Stimulated activated CD4-positive, alpha-beta T cell treated with anti-CD3 and anti-CD28 coated beads, Interleukin-15, amount 100 ng/mL, for 1 hour (primary cell): ENCODE data around the gene RPTOR.
A peak's percentile ranks its signal among the peaks of the same experiment; 100 is the strongest.

ENCODE experiments used
- DNase-seq, 2 donors: peaks; one replicate each; pipeline ENCODE4 v3.0.0-alpha.2; 2020; ENCODE audit warnings: low read depth in 1 of 2, low spot score in 1 of 2

The RPTOR gene

DNA sequence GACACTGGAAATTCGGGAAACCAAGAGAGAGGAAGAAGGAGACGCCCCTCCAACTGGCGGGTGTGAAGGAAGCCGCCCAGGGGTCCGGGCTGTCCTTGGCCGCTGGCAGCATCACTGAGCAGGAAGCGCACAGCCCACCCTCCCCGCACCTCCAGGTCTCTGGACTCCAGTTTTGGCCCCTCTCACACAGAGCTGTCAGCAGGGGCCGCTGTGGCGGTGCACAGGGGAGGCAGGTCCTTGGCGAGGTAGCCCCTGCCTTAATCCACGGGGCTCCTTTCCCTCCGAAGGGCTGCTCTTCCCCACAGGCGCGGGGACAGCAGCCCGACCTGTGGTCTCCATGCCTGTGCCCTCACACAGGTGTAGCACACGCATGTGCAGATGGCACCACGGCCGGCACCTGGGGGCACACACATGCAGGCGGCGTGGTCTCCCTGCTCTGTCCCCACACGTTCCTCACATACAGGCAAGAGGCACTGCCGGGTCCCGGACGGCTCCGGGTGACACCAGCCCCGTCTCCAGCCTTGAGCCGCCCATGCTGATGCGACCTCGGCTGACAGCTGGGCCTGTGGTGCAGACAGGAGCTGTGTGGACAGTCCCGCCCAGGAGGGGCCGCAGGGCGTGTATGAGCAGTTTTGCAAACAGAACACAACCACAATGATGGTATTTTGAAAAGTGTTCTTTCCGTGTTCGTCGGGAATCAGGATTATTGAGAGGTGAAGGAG is 420.4 kb downstream of the RPTOR start:
- DNase-seq: no peak

DNA sequence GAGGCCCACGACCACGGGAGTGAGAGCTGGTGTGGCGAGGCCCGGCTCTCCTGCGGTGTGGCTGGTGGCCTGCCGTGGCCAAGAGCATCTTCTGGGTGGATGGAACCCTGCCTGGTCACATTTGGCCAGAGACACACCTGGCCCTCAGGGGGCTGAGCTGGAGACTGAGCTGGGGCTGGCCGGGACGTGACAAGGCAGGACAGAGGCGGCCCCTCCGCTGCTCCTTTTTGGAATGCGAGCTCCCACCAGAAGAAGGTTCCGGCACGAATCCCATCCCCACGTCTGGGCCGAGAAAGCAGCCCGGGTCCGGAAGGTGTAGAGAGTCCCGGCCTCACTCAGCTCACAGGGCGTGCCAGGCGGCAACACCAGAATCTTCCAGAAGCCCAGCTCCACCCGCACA is 421.0 kb downstream of the RPTOR start:
- DNase-seq: no peak

DNA sequence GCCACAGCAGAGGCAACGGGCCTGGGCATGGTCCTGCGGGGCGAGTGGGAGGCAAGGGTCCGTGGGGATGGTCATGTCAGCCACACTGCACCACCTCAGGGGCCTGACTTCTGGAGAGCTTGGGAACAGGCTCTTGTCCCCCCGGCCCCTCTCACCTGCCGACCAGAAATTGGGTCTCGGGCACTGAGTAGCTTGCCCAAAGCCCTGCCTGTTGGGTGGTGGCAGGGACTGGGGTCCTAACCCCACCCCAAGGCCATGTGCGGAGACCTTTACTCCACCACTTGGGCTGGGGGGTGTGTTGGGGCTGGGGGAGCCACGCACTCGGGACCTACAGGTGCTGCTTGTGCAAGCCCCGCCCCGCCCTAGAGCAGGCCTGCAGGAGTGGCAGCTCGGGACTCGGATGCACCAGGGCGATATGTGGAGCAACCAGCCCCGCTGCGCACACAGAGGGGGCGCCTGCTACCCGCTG is 422.8 kb downstream of the RPTOR start:
- no peak for DNase-seq

DNA sequence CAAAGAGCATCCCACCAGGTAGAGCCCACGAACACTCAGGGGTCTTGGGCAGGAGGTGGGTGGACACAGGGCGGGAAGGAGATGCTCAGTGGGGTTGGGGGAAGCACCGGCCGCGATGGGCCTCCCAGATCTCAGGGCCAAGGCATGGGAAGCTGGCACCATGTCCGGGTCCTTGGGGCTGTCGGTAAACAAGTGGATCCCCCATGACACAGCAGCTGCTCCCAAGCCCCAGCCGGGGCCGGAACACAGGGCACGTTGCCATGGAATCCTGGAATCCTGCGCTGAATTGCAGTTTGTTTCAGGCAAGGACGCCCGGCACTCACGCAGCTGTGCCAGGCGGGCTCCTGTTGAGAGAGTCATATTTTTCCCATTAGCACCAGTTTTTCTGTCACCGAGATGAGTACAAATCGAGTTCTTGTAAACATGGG is 424.0 kb downstream of the RPTOR start:
- no peak for DNase-seq

DNA sequence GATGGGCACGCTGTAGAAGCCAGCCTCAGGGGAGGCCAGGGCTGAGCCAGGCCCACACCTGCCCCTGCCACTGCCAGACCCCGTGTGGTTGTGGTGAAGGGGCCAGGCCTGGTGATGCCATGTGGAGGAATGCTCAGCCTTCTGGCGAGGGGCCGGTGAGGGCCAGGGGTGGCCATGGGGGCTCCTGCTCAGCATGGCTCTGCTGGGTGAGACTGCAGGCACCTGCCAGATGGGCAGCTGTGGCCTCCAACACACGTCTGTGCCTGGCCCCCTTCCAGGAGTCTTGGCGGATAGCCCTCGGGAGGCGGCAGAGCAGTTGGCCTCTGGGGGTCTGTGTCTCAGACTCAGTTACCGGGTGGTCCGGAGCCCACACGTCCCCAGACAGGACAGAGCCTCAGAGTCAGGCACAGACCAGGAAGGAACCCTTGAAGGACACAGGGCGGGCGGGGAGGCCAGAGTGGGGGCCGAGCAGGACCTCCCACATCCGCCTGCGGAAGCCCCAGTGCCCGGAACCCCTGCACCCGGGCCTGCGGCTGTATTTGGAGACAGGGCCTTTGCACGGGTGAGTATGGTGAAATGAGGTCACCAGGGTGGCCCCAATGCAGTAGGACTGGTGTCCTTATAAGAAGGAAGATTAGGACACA is 424.5 kb downstream of the RPTOR start:
- DNase-seq: no peak

DNA sequence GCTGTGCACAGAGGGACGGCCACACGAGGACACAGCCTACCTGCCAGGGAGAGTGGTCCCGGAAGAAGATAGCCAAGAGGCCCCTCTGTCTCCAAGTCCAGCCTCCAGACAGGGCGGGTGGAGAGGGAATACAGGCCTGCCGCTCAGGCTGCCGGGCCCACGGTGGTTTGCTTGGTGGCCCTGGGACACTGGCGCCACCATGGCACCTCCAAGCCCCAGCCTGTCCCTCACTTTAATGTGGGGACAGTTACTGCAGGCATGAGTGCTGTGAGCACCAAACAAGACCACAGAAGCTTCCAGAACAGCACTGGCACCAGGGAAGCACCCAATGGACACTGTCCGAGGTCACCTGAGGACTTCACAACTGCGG is 425.0 kb downstream of the RPTOR start:
- no peak for DNase-seq

DNA sequence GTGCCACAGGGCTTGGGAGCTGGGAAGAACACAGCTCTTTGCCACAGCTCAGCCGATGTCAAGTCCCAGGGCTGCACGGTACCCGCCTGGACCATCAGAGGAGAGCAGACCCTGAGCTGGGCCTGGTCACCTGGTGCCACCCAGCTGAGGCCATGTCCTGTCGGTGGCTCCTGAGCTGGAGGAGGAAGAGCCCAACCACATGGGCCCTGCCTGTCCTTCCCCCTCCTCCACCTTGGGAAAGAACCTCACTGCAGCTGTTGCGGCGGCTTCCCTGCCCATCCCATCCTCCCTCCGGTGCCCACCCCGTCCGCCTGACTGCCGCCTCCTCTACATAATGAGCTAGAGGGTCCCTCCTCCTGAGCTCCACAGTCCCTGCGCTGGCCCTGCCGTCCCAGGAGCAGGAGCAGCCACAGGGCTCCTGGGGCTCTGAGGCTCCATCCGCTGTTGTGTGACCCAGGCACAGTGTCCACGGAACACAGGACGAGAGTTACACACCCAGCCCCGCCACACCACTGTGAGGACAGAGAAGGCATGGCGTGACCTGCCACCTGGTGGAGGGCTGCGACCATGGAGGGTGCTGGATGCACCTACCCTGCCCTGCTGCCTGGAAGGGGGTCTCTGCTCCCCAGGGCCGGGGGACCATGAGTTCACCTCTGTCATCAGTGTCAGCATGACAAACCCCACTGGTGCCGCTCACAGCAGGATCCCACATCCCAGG is 425.6 kb downstream of the RPTOR start:
- no peak for DNase-seq

DNA sequence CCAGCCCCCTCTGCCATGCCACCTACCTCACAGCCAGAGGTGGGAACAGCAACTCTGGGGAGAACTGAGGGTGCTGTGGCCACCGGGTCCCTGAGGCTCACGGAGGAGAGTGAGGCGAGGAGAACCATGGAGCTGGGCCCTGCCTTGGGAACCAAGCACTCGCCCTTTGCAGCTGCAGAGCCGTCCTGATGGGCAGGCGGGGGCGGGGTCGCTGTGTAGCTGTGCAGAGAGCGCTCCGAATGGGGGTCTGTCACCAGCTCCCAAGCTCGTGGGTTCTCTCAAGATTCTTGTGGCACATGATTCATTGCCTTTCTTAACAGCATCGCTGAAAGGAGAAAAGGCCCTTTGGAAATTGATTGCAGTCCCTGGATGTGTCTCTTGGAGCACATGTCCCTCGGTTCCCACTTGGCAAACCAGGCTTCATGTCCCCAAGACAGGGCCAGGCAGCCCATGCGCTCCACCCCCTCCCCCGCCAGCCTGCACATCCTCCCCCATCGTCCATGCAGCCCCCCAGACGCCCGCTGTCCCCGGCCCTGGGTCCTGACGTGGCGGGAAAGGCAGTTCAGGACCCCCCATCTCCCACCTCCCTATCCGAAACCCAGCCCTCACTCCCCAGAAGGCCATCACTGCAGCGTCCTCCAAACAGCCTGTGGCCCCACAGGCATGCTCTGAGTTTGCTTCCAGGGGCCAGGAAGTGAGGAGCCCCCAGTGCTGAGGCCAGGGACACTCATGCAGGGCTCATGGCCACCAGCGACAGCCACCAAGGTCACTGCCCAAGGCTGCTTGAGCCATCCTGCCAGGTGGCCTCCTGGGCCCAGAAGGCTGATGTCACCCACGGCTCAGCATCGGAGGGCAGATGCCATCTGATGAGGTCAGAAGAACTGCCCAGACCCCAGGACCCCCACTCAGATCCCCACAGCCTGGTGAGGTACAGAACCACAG is 426.4 kb downstream of the RPTOR start:
- DNase-seq: no peak

DNA sequence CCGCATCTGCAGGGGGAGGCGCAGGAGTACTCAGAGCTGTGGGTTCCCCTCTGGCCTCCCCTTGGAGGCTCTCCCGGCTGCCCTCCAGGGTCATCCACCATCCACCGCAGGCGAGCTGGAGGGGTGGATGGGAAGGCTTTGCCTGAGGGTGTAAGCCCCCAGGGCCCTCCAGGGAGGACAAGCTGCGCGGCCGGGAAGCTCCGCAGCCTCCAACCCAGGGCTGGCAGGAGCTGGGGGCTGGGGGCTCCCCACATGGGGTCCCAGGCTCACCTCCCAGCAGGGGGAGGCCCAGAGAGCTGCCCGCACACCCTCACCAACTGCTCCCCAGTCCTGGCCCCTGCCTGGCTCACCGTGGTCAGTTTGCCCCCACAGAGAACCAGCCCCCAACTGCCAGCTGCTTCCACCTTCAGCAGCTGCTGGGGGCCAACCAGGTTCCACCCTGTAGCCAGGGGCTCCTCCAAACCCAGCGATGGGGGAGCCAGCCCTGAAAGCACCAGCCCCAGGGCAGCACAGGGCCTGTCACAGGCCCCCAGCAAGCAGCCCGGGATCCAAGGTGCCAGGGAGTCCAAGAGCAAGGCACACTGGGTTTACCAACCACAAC is 427.2 kb downstream of the RPTOR start:
- no peak for DNase-seq

DNA sequence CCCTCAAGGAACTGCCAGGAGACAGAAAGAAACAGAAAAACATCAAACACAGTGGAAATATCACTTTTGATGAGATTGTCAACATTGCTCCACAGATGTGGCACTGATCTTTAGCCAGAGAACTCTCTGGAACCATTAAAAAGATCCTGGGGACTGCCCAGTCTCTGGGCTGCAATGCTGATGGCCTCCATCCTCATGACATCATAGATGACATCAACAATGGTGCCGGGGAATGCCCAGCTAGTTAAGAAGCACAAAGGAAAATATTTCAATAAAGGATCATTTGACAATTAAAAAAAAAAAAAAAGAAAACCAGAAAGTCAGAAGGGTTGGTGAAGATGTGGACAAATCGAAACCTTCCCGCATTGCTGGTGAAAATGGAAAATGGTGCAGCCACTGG is 432.1 kb downstream of the RPTOR start:
- DNase-seq: no peak

DNA sequence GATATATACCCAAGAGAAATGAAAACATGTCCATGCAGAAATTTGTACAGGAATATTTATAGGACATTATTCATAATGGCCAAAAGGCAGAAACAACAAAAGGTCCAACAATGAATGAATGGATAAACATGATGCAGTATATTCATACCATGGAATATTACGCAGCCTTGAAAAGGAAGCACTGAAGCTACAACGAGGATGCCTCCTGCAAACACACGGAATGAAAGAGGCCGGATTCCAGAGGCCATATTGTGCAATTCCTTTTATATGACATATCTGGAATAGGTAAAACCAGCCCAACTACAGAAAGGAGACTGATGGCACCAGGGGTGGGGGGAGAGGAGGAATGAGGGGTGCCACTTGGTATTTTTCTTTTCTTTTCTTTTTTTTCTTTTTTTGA is 432.5 kb downstream of the RPTOR start:
- DNase-seq: no peak

DNA sequence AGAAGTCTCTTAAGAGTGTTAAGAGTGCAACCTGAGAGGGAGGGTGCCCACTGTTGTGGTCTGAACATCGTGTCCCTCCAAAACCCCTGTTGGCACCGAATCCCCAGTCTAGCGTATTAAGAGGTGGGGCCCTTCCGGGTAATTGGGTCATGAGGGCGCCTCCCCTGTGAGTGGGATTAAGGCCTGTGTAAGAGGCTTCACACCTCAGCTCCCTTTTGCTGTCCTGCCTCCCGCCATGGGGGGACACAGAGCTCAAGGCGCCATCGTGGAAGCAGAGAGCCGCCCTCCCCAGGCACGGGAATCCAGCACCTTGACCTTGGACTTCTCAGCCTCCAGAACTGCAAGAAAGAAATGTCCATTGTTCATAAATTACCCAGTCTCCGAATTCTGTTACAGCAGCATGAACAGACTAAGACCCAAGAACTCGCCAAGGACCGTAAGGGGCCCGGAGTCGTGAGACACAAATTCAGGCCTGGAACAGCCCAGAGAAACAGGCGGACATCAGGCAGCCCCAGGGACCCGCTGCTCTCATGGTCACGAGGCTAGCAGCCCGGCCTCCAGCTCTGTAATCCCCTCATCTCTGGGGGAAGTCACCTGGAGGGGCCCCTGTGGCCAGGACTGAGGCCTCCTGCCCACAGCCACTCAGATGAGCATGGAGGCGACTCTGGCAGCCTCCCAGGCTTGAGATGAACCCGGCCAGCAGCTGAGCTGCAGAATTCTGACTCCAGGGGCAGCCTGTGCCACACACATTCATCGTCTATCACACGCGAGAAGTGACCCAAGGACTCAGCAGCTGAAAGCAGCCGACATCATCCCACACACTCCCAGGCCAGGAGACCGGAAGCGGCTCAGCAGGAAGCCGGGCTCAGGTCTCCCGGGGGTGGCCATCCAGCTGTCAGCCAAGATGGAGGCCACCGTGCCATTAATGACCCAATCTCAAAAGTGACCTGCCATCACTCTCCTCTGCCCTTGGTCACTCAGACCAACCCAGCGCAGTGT is 434.2 kb downstream of the RPTOR start:
- DNase-seq: no peak

DNA sequence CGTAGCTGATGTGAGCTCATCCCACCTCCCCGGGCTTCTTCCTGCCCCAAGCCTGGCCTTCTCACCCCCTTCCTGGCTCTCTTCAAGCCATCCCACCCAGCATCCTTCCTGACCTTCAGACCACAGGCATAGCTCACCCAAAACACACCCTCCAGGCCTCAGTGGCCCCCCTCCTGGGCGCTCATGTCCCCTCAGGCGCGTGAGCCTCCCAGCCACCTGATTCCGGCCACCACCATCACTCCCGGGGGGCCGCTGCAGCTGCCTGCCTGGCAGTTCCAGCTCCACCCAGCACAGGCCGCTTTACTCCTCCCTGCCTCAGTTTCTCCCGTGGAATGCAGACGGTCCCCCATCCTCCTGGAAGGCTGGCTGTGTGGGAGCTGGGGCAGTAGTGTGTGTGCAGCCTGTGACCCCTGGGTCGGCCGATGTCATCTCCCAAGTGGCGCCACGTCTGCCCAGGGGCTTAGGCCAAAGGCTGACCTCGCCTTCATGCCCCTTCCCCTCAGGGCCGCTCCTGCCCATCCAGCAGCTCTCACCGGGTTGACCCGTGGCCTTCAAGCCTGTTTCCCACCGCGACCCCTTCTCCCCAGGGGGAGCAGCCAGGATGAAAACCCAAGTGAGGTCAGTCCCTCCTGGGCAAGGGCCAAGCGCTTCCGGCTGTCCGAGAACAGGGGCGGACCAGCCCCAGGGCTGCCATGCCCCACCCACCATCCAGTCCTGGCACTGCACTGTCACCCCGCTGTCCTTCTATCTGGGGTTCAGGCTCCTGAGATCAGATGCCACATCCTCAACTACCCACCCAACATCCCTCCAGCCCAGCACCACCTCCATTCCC is 435.1 kb downstream of the RPTOR start:
- no peak for DNase-seq

DNA sequence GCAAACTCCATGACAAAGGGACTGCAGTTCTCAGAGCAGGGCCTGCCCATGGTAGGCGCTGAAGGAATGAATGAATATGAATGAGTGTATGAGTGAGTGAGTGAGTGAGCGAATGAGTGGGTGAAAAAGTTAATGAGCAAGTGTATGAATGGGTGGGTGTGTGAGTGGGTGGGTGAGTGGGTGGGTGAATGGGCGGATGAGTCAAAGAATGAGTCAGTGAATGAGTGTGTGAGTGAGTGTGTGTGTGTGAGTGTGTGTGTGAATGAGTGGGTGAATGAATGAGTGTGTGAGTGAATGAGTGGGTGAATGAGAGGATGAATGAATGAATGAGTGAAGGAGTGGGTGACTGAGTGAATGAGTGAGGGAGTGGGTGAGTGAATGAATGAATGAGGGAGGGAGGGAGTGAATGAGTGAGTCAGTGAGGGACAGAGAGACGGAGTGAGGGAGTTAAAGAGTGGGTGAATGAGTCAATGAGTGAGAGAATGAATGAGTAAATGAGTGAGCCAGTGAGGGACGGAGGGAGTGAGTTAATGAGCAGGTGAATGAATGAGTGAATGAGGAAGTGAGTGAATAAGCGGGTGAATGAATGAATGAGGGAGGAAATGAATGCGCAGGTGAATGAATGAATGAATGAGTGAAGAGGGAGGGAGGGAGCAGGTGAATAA is 435.9 kb downstream of the RPTOR start:
- DNase-seq: peak in 1 of 2 donors; percentile 34

DNA sequence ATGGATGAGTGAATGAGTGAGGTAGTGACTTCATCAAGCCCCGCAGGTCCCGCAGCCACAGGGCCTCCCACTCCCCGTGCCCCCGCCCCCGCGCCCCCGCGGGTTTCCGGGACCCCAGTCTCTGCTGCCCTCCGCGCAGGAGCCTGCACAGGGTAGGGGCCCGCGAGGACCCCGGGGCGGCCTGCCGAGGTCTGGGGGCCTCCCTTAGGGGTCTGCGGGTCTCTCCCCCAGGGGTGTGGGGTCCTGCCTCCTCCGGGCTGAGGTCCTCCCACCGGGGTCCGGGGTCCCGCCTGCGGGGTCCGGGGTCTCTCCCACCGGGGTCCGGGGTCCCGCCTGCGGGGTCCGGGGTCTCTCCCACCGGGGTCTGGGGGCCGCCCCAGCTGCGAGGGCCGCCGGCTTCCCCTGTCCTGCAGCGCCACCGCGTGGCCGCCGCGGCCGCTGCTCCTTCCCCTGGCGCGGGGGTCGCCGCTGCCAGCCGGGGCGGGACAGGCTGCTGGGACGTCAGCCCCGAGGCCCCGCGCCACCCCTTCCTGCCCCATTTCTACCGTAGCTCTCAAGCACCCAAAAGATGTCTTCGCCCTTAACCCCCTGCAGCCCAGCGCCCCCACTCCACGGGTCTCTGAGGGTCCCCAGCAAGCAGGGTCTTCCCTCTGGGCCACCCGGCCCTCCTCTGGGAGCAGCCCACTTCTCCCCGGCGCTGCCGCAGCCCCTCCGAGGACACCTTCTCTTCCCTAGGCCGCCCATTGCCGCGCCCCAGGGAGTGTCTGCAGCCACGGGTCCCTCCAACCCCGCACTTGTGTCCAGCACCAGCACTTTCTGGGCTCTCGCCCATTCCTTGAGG is 436.6 kb downstream of the RPTOR start:
- peak in 1 of 2 donors; percentile 42 for DNase-seq

DNA sequence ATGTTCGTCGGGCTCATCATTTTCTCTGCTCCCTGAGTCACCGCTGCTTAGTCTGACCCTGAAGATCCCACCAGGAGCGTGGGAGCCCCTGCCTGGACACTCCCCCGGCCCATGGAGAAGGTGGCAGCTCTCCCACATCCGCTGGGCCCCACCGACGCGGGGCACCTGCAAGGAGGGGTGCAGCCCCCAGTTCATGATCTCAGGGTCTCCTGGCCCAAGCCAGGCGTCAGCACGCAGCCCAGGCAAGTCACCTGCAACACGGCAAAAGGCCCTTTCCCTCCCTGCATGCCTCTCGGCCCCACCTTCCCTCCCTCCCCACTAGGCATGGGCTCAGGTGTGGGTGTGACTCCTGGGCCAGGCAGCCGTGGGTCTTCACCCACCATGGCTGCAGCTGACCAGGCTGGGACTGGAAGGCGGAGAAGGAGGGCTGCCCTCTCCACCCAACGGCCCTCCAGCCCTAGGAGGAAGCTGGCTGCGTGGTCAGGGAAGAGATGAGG is 437.3 kb downstream of the RPTOR start:
- no peak for DNase-seq

DNA sequence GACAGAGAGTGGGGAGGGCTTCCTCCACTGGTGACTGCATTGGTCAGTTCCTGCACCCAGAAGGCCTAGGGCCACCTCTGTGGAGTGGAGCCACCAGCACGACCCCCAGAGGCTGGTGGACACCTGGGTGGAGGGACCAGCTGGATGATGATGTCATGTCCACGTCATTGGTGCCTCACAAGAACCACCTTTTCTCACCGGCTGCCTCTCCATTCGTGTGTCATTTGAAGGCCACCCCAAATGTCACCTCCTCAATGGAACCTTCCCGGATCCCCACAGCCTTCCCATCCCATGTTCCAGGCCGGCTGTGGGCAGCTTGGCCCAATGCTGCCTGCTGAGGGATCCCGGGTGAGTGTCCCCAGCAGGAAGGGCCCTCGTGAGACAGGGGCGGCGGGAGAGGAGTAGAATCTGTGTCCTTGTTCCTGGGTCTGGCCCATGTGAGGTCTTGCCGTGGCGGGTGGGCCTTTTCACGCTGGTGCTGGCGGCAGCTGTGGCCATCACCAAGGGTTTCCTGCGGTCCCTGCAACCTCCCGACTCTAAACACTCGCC is 437.9 kb downstream of the RPTOR start:
- DNase-seq: no peak
